Measurements from ENCODE around the gene EIF5AL1.
"Not testable (repeated sequence)": the region's sequence is repeated elsewhere in the genome, so short reads cannot be mapped to it uniquely, and the experiment has no call there.

DNA sequence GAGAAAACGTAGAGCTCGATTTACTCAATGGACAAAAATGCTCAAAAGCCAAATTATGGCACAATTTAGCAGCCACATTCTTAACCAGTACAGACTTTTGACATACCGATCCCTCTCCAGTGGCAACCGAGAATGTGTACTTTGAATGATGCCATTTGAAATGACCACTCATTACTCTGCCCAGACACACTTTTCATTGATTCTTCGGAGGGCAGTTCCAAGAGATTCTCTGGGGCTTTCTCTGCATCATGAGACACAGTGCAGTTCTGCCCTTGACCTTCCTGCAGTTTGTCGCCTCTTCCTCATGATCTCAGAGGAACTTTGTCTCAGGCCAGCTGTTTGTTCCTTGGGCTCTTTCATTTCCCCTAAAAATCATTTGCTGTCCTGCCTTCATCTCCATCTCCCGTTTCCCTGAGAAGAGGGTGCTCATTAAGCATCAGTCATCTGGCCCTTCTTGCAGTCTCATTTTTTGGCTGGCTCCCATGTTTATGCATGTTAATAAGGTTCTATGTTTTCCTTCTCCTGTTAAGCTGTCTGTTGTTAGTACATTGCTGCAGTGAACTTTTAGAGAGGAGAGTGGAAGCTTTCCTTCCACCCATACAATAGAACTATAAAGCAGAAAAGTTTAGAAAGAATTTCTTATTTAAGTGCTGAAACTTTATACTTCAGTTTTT, 4.3 kb downstream of the EIF5AL1 start:
- TF ChIP-seq, protein P1, sequence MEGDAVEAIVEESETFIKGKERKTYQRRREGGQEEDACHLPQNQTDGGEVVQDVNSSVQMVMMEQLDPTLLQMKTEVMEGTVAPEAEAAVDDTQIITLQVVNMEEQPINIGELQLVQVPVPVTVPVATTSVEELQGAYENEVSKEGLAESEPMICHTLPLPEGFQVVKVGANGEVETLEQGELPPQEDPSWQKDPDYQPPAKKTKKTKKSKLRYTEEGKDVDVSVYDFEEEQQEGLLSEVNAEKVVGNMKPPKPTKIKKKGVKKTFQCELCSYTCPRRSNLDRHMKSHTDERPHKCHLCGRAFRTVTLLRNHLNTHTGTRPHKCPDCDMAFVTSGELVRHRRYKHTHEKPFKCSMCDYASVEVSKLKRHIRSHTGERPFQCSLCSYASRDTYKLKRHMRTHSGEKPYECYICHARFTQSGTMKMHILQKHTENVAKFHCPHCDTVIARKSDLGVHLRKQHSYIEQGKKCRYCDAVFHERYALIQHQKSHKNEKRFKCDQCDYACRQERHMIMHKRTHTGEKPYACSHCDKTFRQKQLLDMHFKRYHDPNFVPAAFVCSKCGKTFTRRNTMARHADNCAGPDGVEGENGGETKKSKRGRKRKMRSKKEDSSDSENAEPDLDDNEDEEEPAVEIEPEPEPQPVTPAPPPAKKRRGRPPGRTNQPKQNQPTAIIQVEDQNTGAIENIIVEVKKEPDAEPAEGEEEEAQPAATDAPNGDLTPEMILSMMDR (IDR thresholded peaks at IDR 0.05) = not testable (repeated sequence)
- not testable (repeated sequence) for TF ChIP-seq EZH2 (IDR thresholded peaks at IDR 0.05; ENCODE audit: borderline replicate concordance, insufficient read depth, low read depth, low read length, poor library complexity, severe bottlenecking)
